NCI-H345 treated with DMSO at 0.1 percent for 48 hours (cell line): Measurements from ENCODE around the gene ARL6IP4.

ENCODE experiments used
- DNase-seq: peaks from one replicate; lab custom pipeline; 2025; ENCODE audit not compliant: unreplicated experiment; lab: John Stamatoyannopoulos, UW

Gene ARL6IP4

GRCh38 chr12:122977655-122978392 is 2.7 kb upstream of the ARL6IP4 start:
- DNase-seq = no peak

DNA sequence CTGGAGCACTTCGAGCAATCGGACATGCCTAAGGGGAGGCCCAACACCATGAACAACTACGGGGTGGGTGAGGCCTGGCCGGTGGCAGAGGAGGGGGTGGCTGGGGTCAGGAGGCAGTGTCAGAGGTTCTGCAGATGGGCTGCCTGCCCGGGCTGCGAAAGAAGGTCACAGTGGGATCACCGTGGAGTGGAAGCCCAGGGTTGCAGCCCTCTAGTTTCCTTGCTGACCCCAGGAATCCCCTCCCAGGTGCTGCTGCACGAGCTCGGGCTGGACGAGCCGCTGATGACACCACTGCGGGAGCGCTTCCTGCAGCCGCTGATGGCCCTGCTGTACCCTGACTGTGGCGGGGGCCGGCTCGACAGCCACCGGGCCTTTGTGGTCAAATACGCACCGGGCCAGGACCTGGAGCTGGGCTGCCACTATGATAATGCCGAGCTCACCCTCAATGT is 1.9 kb upstream of the ARL6IP4 start:
- DNase-seq = no peak

- no peak for DNase-seq
Observed at GRCh38 chr12:122979001-122979907, 1.2 kb upstream of the ARL6IP4 start.

- no peak for DNase-seq
Observed at GRCh38 chr12:122979908-122980182, 636 bp upstream of the ARL6IP4 start.

DNA sequence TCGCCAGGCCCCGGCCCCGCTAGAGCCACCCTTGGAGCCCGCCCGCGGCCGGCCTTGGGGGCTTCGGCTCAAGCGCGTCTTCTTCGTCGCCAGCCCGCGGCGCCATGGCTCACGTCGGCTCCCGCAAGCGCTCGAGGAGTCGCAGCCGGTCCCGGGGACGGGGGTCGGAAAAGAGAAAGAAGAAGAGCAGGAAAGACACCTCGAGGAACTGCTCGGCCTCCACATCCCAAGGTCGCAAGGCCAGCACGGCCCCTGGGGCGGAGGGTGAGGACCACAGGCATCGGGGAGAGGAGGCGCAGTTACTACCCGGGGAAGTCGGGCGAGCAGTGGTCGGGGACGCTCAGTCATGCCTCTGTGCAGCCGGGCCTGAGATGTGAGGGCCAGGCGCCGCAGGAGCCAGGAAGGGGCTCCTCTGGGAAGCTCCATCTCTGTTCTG is 573 bp downstream of the ARL6IP4 start:
- no peak for DNase-seq

DNA sequence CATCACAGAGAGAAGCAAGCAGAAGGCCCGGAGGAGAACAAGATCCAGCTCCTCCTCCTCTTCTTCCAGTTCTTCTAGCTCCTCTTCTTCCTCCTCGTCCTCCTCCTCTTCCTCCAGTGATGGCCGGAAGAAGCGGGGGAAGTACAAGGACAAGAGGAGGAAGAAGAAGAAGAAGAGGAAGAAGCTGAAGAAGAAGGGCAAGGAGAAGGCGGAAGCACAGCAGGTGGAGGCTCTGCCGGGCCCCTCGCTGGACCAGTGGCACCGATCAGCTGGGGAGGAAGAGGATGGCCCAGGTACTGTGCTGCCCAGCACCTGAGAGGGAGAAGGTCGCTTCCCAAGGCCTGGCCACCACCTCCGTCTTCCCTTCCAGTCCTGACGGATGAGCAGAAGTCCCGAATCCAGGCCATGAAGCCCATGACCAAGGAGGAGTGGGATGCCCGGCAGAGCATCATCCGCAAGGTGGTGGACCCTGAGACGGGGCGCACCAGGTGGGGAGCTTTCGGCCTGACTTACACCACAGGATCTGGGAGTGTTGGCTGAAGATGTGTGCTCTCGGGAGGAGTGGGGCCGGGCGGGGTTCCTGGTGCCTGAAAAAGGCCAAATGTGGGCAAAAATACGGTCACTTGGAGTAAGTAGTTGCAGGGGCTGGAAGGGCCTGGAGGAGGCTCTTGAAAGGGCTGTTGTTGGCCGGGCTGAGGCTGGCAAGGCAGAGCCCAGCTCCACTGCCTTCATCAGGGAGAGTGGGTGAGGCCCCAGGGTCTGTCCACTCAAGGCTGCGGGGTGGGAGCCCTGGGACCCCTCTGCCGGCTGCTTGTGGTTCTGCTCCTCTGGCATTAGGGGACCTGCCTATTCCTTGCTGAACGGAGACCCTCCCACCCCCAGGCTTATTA is 1.4 kb downstream of the ARL6IP4 start:
- DNase-seq = no peak

DNA sequence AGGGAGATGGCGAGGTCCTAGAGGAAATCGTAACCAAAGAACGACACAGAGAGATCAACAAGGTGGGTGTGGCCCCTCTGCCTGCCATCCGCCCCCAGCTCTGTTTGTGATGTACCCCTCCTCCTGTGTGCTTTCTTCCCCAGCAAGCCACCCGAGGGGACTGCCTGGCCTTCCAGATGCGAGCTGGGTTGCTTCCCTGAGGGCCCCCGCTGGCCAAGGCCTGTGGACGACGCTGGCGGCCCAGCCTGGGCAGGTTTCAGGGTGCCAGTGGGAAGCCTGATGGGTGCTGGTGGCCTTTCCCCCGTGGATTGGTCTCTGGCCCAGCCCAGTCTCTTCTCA is 2.0 kb downstream of the ARL6IP4 start:
- no peak for DNase-seq

- DNase-seq = no peak
Observed at GRCh38 chr12:122982963-122983788, 2.7 kb downstream of the ARL6IP4 start.

- DNase-seq = no peak
Observed at GRCh38 chr12:122983789-122984515, 3.5 kb downstream of the ARL6IP4 start.

DNA sequence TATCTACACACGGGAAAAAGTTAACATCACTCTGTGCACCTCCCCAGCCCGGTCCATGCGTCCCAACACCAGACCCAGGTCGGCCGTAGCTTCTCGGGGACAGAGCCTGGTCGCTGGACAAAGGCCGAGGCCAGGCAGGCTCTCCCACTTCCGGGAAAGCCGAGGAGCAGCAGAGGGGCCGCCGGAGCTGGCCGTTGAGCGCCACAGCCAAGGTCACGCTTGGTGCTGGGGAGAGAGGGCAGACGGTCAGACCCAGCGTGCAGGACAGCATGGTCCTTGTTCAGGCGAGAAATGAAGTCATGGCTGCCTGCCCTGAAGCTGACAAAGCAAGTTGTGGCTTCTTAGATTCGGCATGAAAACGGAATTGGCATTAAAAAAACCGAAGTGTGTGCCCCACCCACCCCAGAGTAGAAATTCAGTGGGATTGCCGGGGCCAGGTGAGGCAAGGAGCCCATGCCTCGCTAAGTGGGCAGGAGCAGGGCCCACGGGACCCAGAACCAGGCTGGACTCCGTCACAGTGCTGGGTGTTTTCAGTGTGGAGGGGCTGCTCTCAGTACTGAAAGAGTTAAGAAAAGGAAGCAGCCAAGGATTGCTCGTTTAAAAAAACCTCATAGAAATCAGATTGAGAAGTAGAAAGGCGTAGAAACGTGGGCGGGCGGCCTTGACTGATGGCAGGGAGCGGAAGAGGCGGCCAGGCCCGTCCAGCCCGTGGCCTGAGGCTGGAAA is 4.3 kb downstream of the ARL6IP4 start:
- no peak for DNase-seq

- no peak for DNase-seq
Observed at GRCh38 chr12:122985338-122986257, 5.1 kb downstream of the ARL6IP4 start.

GRCh38 chr12:122986258-122986871 is 5.9 kb downstream of the ARL6IP4 start:
- DNase-seq = no peak

GRCh38 chr12:122987086-122987951 is 6.8 kb downstream of the ARL6IP4 start:
- DNase-seq = no peak

- no peak for DNase-seq
Observed at GRCh38 chr12:122988036-122988435, 7.6 kb downstream of the ARL6IP4 start.

DNA sequence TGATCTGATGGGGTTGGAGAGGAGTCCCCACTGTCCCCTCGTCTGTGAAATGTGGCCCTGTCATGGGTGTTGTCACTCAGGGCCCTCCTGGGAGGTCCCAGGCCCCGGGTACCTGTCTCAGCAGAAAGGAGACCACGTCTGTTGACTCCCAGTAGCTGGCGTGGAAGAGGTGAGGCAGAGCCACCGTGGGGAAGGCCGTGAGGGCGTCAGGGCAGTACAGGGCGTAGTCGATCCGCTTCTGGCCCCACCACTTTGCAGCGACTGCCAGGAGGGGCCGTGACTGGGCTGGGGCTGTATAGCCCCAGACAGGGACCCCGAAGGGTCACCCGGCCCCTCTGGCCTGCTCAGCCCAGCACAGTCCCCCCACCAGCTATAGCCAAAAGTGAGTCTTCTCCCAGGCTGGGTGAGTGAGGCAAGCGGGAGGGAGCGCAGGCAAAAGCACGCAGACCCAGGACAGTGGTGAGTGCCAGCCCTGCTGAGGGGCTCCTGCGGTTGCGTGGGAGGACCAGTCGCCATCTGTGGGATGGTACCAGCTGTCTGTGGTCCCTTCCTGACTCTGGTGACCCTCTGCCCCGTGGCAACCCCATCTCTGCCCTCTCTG is 8.2 kb downstream of the ARL6IP4 start:
- DNase-seq = no peak

GRCh38 chr12:122989225-122989839 is 8.9 kb downstream of the ARL6IP4 start:
- DNase-seq = no peak
